ENCODE data around the gene OTOP3. TPM values are rescaled to one million over a fixed set of nuclear protein-coding genes. Genes with fewer than 3 reads are reported as not detected.

Gene OTOP3
- total RNA-seq, 1 experiment from 2014 or later = not detected

GRCh38 chr17:74890554-74890953 lies 45.1 kb upstream of the OTOP3 start:
- DNase-seq (ENCODE audit: low spot score) (no peak), ATAC-seq (no peak)
- ChIA-PET CTCF (interaction anchor here (1.5 to 2.8 kb wide), 3 partner anchors 18 to 28 kb away, joined by 3 to 7 read pairs (median 4); partner anchors contain the start of gene FDXR), POLR2A (no interaction called here)
- no peak overlapping the region for H3K27ac Mint-ChIP-seq
- peaks cover 3% of the 10 kb centered on the region; the same call in 1 of the 2 replicates for H3K9me3 Mint-ChIP-seq
- TF ChIP-seq CDX4 (CRISPR knock-in tag; IDR thresholded peaks at IDR 0.05; ENCODE audit: borderline replicate concordance) (no peak), ZNF416 (CRISPR knock-in tag; IDR thresholded peaks at IDR 0.05) (no peak), ATF2 (CRISPR knock-in tag; IDR thresholded peaks at IDR 0.05; ENCODE audit: borderline replicate concordance, low read depth) (no peak), ZNF317 (CRISPR knock-in tag; IDR thresholded peaks at IDR 0.05; ENCODE audit: borderline replicate concordance, low read depth) (no peak), HMGXB4 (CRISPR knock-in tag; IDR thresholded peaks at IDR 0.05) (no peak), KAT7 (CRISPR knock-in tag; IDR thresholded peaks at IDR 0.05; ENCODE audit: borderline replicate concordance) (no peak)
- peaks cover 10% of the 10 kb centered on the region for H3K4me1 Mint-ChIP-seq
- no peaks in the 10 kb centered on the region for H3K36me3 Mint-ChIP-seq
- H3K4me3 Mint-ChIP-seq = no peak overlapping the region
- peaks cover 57% of the 10 kb centered on the region for H3K27me3 Mint-ChIP-seq (ENCODE audit: low read depth)

- peaks cover 69% of the 10 kb centered on the region for H3K27me3 Mint-ChIP-seq (ENCODE audit: low read depth)
- H3K9me3 Mint-ChIP-seq = no peaks in the 10 kb centered on the region
- DNase-seq (ENCODE audit: low spot score) = no peak
- TF ChIP-seq OVOL2 (CRISPR knock-in tag; IDR thresholded peaks at IDR 0.05; ENCODE audit: borderline replicate concordance) = no peak
- TF ChIP-seq ZSCAN18 (CRISPR knock-in tag; IDR thresholded peaks at IDR 0.05) = no peak
- peak overlapping the region; percentile 66 for H3K4me3 Mint-ChIP-seq
- H3K4me1 Mint-ChIP-seq = peaks cover 10% of the 10 kb centered on the region
- no peak for ATAC-seq
- no peak overlapping the region for H3K27ac Mint-ChIP-seq
- ChIA-PET POLR2A (no interaction called here), CTCF (interaction anchor here (0.5 to 2.8 kb wide), 8 partner anchors 11 to 69 kb away, joined by 3 to 12 read pairs (median 4); partner anchors contain the start of genes FDXR and OTOP2)
- H3K36me3 Mint-ChIP-seq = no peaks in the 10 kb centered on the region
These were observed 43.5 kb upstream of the OTOP3 start for GRCh38 chr17:74892013-74892841.

- Mint-ChIP-seq H3K4me1 (peaks cover 10% of the 10 kb centered on the region), H3K27ac (no peak within 1 kb of the TSS), H3K36me3 (no peaks in the 10 kb centered on the region), H3K9me3 (no peaks in the 10 kb centered on the region), H3K4me3 (peak within 1 kb of the TSS; percentile 78), H3K27me3 (ENCODE audit: low read depth) (peaks cover 69% of the 10 kb centered on the region)
- POLR2A ChIA-PET = no interaction called here
- CTCF ChIA-PET = interaction anchor here (0.7 to 2.8 kb wide), 12 partner anchors 20 to 79 kb away, joined by 3 to 12 read pairs (median 4); partner anchors contain the start of genes FDXR, HID1 and OTOP2
- peak; percentile 76 for ATAC-seq
- DNase-seq (ENCODE audit: low spot score) = peak; percentile 41
- TF ChIP-seq OVOL2 (CRISPR knock-in tag; IDR thresholded peaks at IDR 0.05; ENCODE audit: borderline replicate concordance) (no peak), NFYB (CRISPR knock-in tag; conservative IDR thresholded peaks at IDR 0.05; ENCODE audit: low read depth) (no peak), ATF6 (CRISPR knock-in tag; IDR thresholded peaks at IDR 0.05) (no peak), STAT6 (CRISPR knock-in tag; conservative IDR thresholded peaks at IDR 0.05; ENCODE audit: low read depth) (no peak), FOXP1 (CRISPR knock-in tag; IDR thresholded peaks at IDR 0.05; ENCODE audit: borderline replicate concordance) (no peak), ATF3 (CRISPR knock-in tag; conservative IDR thresholded peaks at IDR 0.05) (no peak), ATF1 (CRISPR knock-in tag; IDR thresholded peaks at IDR 0.05) (no peak)
These were observed 42.5 kb upstream of the OTOP3 start, which contains the start of gene FADS6 for GRCh38 chr17:74892974-74893911. Gene FADS6 (minus strand): TSS chr17:74893633. CDS start chr17:74893595, 38 bp downstream.
